Esophagus (tissue), 2 donors: Measurements from ENCODE around the gene TGIF1. TPM values are rescaled to one million over a fixed set of nuclear protein-coding genes. Genes with fewer than 3 reads are reported as not detected.

Experiments used
- H3K27ac ChIP-seq, 2 donors: one replicate each; pipeline ENCODE4 v1.5.1; 2013; ENCODE audit warnings: low read depth in 2 of 2, mild to moderate bottlenecking in 2 of 2, inconsistent platforms in 1 of 2, low read length in 1 of 2, moderate library complexity in 1 of 2
- H3K27me3 ChIP-seq, 2 donors: one replicate each; pipeline ENCODE4 v1.6.1; 2013; ENCODE audit warnings: low read length in 2 of 2, control low read depth in 1 of 2, mild to moderate bottlenecking in 1 of 2; ENCODE audit not compliant: insufficient read depth in 2 of 2, control insufficient read depth in 1 of 2
- H3K36me3 ChIP-seq, 2 donors: one replicate each; pipeline ENCODE4 v1.6.1; 2013; ENCODE audit warnings: low read length in 1 of 2; ENCODE audit not compliant: control insufficient read depth in 2 of 2, insufficient read depth in 2 of 2
- H3K4me1 ChIP-seq, 2 donors: one replicate each; pipeline ENCODE4 v1.6.1; 2013; ENCODE audit warnings: low read length in 1 of 2; ENCODE audit not compliant: control insufficient read depth in 2 of 2, insufficient read depth in 2 of 2
- H3K4me3 ChIP-seq, 2 donors: one replicate each; pipeline ENCODE4 v1.5.1; 2013; ENCODE audit warnings: low read length in 2 of 2, mild to moderate bottlenecking in 2 of 2, low read depth in 1 of 2, moderate library complexity in 1 of 2
- H3K9me3 ChIP-seq, 2 donors: one replicate each; pipeline ENCODE4 v1.6.1; 2013; ENCODE audit warnings: mild to moderate bottlenecking in 2 of 2, low read depth in 1 of 2, low read length in 1 of 2, moderate library complexity in 1 of 2; ENCODE audit not compliant: control insufficient read depth in 2 of 2, insufficient read depth in 1 of 2
- whole genome bisulfite sequencing, 2 donors: extraction: QIAGEN DNeasy Blood & Tissue Kit; methylation state at CpG; one replicate each; pipeline ENCODE4 v1.1.7; 2013; 5-methylcytosine and 5-hydroxymethylcytosine counted together
- polyA plus RNA-seq, 2 donors: library from polyadenylated mRNA; stranded (reverse); fragments of 200-250 nt; gene quantifications; one replicate each; pipeline ENCODE4 v1.2.3, GENCODE V29; 2013
- donor health status: healthy with polysubstance abuse.
- donor health status: Bipolar disorder and iron deficiency.

TGIF1 gene
- polyA plus RNA-seq, 2 donors = 25.1 to 29.7 TPM

GRCh38 chr18:3478262-3478978, 28.4 kb downstream of the TGIF1 start:
- 80 to 81% methylated on average over 8 of the region's 8 CpGs for WGBS, 2 donors
- Histone ChIP-seq H3K36me3 (no peaks in the 10 kb centered on the region), H3K27me3 (no peaks in the 10 kb centered on the region), H3K9me3 (no peaks in the 10 kb centered on the region), H3K4me3 (no peak overlapping the region), H3K4me1 (no peaks in the 10 kb centered on the region), H3K27ac (no peak overlapping the region)

- Histone ChIP-seq H3K4me1 (no peaks in the 10 kb centered on the region), H3K36me3 (no peaks in the 10 kb centered on the region), H3K27me3 (no peaks in the 10 kb centered on the region), H3K4me3 (no peak overlapping the region), H3K9me3 (no peaks in the 10 kb centered on the region), H3K27ac (no peak overlapping the region)
- 66 to 71% methylated on average over 5 of the region's 5 CpGs for WGBS, 2 donors
These were observed 30.1 kb downstream of the TGIF1 start for GRCh38 chr18:3479978-3480509.

- Histone ChIP-seq H3K36me3 (no peaks in the 10 kb centered on the region), H3K4me3 (no peak overlapping the region), H3K27me3 (no peaks in the 10 kb centered on the region), H3K9me3 (no peaks in the 10 kb centered on the region), H3K27ac (no peak overlapping the region), H3K4me1 (no peaks in the 10 kb centered on the region)
- 92% methylated on average over 5 of the region's 5 CpGs for WGBS, 2 donors
These were observed 31.0 kb downstream of the TGIF1 start for GRCh38 chr18:3480827-3481573.

DNA sequence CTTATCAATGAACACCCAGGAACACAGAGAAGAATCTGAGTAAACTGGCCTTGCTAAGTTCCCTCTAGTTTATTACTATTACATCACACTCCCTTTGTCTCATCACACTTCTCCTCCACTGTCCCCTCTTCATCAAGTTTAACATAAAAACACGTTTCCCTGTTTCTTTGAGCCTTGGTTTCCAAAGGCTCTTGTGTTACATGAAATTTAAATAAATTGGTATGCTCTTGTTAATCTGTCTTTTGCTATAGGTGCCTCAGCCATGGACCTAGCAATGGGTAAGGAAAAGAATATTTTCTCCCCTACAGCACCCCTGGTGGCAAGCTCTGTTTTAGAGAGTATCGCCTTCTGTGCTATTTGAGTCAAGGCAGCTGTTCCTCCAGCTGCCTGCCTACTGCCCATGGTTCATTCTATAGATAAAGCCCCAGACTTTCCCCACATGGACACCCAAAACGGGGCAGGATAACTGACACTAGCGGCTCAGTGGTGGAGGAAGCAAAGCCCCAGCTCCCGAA, 31.8 kb downstream of the TGIF1 start:
- Histone ChIP-seq H3K9me3 (no peaks in the 10 kb centered on the region), H3K36me3 (no peaks in the 10 kb centered on the region), H3K27ac (no peak overlapping the region), H3K4me1 (peaks cover 0 to 2% of the 10 kb centered on the region in 2 donors), H3K27me3 (no peaks in the 10 kb centered on the region), H3K4me3 (no peak overlapping the region)
- WGBS, 2 donors = 49 to 55% methylated on average over 5 of the region's 5 CpGs

- H3K27me3 ChIP-seq = no peaks in the 10 kb centered on the region
- no peak overlapping the region for H3K27ac ChIP-seq
- no peaks in the 10 kb centered on the region for H3K36me3 ChIP-seq
- no peak overlapping the region for H3K4me3 ChIP-seq
- H3K4me1 ChIP-seq = peaks cover 0 to 2% of the 10 kb centered on the region in 2 donors
- 77 to 79% methylated on average over 3 of the region's 3 CpGs for WGBS, 2 donors
- H3K9me3 ChIP-seq = no peaks in the 10 kb centered on the region
These were observed 32.3 kb downstream of the TGIF1 start for GRCh38 chr18:3482258-3482657.

DNA sequence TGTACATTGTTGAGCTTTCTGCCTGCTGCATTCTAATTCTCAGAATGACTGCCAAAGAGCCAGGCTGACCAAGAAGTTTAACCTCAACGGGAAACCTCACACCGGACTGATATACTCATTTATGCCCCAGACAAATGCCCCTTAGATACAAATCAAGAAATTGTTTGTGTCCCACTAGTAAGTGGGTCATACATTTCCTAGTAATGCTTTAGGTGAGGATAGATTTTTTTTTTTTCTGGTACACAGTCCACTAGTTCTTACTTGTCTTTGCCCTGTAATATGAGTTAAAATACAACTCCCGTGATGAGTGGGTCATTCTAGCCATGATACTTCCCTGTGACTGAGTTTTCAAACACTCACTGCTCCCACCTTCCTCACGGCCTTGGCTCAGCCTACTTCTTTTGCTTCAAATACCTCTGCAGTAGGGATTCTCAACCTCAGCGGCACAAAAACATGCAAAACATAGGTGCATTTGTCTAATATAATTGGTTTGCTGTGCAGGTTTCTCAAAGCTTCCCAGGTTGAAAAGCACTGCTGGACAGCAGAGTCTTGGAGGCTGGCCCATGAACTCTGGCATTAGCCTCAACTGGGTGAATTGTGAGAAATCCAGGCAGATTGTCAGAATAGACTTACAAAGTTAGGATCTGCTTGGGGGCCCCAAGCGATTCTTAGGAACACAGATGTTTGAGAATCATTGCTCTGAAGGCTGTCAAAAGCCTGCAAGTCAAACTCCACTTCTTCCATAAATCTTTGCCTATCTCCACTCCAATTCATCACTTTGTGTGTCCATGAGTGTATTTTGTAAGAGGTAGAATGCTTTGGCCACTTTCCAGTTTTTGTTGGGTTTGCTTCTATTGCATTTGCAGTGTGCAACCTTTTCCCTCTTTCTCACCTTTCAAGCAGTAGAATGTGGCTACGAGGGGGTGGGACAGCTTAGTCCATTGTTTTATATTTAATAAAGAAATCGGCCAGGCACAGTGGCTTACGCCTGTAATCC, 35.5 kb downstream of the TGIF1 start:
- no peaks in the 10 kb centered on the region for H3K27me3 ChIP-seq
- H3K36me3 ChIP-seq = no peaks in the 10 kb centered on the region
- no peak overlapping the region for H3K27ac ChIP-seq
- no peak overlapping the region for H3K4me3 ChIP-seq
- no peaks in the 10 kb centered on the region for H3K9me3 ChIP-seq
- H3K4me1 ChIP-seq = peaks cover 0 to 2% of the 10 kb centered on the region in 2 donors
- WGBS, 2 donors = 82 to 84% methylated on average over 9 of the region's 9 CpGs

DNA sequence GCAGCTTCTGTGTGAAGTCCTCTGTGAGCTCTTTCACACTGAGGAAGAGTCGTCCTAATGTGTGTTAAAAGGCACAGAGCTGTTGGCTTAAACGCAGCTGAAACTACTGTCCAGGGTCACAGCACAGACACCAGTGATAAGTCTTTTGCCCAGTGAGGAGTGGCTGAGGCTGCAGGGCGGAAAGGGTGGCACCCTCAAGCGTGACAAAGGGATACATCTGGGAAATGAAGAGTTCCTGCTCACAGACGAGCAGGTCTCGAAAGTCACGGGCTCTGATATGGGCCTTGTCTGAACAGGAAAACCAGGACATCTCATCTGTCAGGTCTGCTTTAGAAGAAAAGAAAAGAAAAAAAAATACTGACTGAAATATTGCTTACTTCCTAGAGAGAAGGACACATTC, 36.5 kb downstream of the TGIF1 start:
- 55 to 67% methylated on average over 7 of the region's 7 CpGs for WGBS, 2 donors
- Histone ChIP-seq H3K9me3 (no peaks in the 10 kb centered on the region), H3K4me3 (no peak overlapping the region), H3K36me3 (no peaks in the 10 kb centered on the region), H3K27ac (no peak overlapping the region), H3K4me1 (peaks cover 0 to 2% of the 10 kb centered on the region in 2 donors), H3K27me3 (no peaks in the 10 kb centered on the region)

GRCh38 chr18:3489462-3489861, 39.5 kb downstream of the TGIF1 start:
- Histone ChIP-seq H3K4me3 (no peak overlapping the region), H3K27ac (no peak overlapping the region), H3K9me3 (no peaks in the 10 kb centered on the region), H3K4me1 (peaks cover 0 to 2% of the 10 kb centered on the region in 2 donors), H3K27me3 (no peaks in the 10 kb centered on the region), H3K36me3 (no peaks in the 10 kb centered on the region)
- WGBS, 2 donors = 92 to 93% methylated on average over 6 of the region's 6 CpGs

- no peak overlapping the region for H3K4me3 ChIP-seq
- no peaks in the 10 kb centered on the region for H3K9me3 ChIP-seq
- H3K36me3 ChIP-seq = no peaks in the 10 kb centered on the region
- WGBS, 2 donors = 0 to 43% methylated on average over 1 of the region's 1 CpG
- no peaks in the 10 kb centered on the region for H3K4me1 ChIP-seq
- no peak overlapping the region for H3K27ac ChIP-seq
- no peaks in the 10 kb centered on the region for H3K27me3 ChIP-seq
These were observed 42.1 kb downstream of the TGIF1 start for GRCh38 chr18:3491981-3492555.
